GM12892 (cell line): ENCODE results near the gene OTUB2. TPM values are rescaled to one million over a fixed set of nuclear protein-coding genes. Genes with fewer than 3 reads are reported as not detected.

Experiments used
- DNase-seq: peaks from one replicate; pipeline ENCODE4 v3.0.0; 2011; ENCODE audit not compliant: insufficient read length
- FAIRE-seq: peaks from 2 replicates; lab custom pipeline; 2011; peaks lifted over from hg19 to GRCh38; lab: Jason Lieb, UNC
- POLR2A ChIP-seq: IDR thresholded peaks from 2 replicates; pipeline ENCODE4 v1.6.1; 2011; ENCODE audit warnings: low read depth, low read length, control low read depth
- POLR2AphosphoS5 ChIP-seq: IDR thresholded peaks from 2 replicates; pipeline ENCODE4 v1.6.1; 2011; ENCODE audit warnings: low read depth, low read length, control low read depth
- TAF1 ChIP-seq: IDR thresholded peaks from 2 replicates; pipeline ENCODE4 v1.6.1; 2011; ENCODE audit warnings: low read depth, mild to moderate bottlenecking, control low read depth, low read length, borderline replicate concordance
- polyA plus RNA-seq: library from polyadenylated mRNA; unstranded; fragments of >200 nt; gene quantifications from one replicate; pipeline ENCODE4 v1.2.1, GENCODE V29; 2012; ENCODE audit warnings: missing spikeins, inconsistent platforms; ENCODE audit not compliant: missing spikeins

Gene OTUB2
- 0.57 TPM for polyA plus RNA-seq

- DNase-seq (peak; percentile 99), FAIRE-seq (peak; percentile 99)
- TF ChIP-seq POLR2A (no peak), POLR2AphosphoS5 (no peak), TAF1 (no peak)
These were observed at the start of gene OTUB2 for GRCh38 chr14:94026173-94026888. OTUB2 (plus strand) TSS chr14:94026340; CDS start chr14:94026538, 198 bp downstream.

GRCh38 chr14:93976477-93977057, 49.6 kb upstream of the OTUB2 start, which contains the start of gene ASB2:
ASB2 (minus strand) TSS chr14:93976570; CDS start chr14:93964539, 12,031 bp downstream.
- TF ChIP-seq POLR2AphosphoS5 = no peak
- no peak for DNase-seq
- no peak for FAIRE-seq

- FAIRE-seq (no peak), DNase-seq (no peak)
- TF ChIP-seq TAF1 (no peak), POLR2A (no peak), POLR2AphosphoS5 (peak; percentile 21; the same call in 1 of the 2 replicates)
These were observed 49.0 kb upstream of the OTUB2 start for GRCh38 chr14:93977171-93977570.

GRCh38 chr14:93977790-93978581, 48.2 kb upstream of the OTUB2 start:
- peak; percentile 91 for FAIRE-seq
- TF ChIP-seq TAF1 = no peak
- TF ChIP-seq POLR2AphosphoS5 = peak; percentile 21; the same call in 1 of the 2 replicates
- DNase-seq = no peak

GRCh38 chr14:93978735-93979134, 47.4 kb upstream of the OTUB2 start:
- peak; percentile 60 for FAIRE-seq
- no peak for DNase-seq
- TF ChIP-seq POLR2A (no peak), POLR2AphosphoS5 (no peak), TAF1 (no peak)

GRCh38 chr14:93980456-93981201, 45.5 kb upstream of the OTUB2 start:
- DNase-seq = no peak
- no peak for TF ChIP-seq POLR2A
- no peak for TF ChIP-seq TAF1
- TF ChIP-seq POLR2AphosphoS5 = no peak
- peak; percentile 76 for FAIRE-seq

GRCh38 chr14:93981316-93982229, 44.6 kb upstream of the OTUB2 start:
- no peak for DNase-seq
- no peak for TF ChIP-seq POLR2AphosphoS5
- no peak for TF ChIP-seq POLR2A
- TF ChIP-seq TAF1 = no peak
- no peak for FAIRE-seq

- no peak for TF ChIP-seq POLR2AphosphoS5
- TF ChIP-seq POLR2A = no peak
- TF ChIP-seq TAF1 = no peak
- DNase-seq (no peak), FAIRE-seq (no peak)
These were observed 43.7 kb upstream of the OTUB2 start for GRCh38 chr14:93982230-93983007.

- TF ChIP-seq TAF1 (no peak), POLR2A (no peak), POLR2AphosphoS5 (no peak)
- DNase-seq = no peak
- FAIRE-seq = no peak
These were observed 42.1 kb upstream of the OTUB2 start for GRCh38 chr14:93984070-93984469.
